K562 (cell line): ENCODE measurements around the gene GNG7. TPM values are rescaled to one million over a fixed set of nuclear protein-coding genes. Genes with fewer than 3 reads are reported as not detected.
A peak's percentile ranks its signal among the peaks of the same experiment; 100 is the strongest.

Source experiments
- DNMT1 ChIP-seq: fragments of 450-650 bp; IDR thresholded peaks from 2 replicates; pipeline ENCODE4 v1.6.1; 2016; ENCODE audit warnings: antibody characterized with exemption, mild to moderate bottlenecking
- ZNF12 ChIP-seq: sonication (generic); formaldehyde crosslinking; IDR thresholded peaks from 2 replicates; pipeline ENCODE4 v1.4.0; 2020; ENCODE audit warnings: mild to moderate bottlenecking, missing genetic modification reagents
- polyA plus RNA-seq, 8 experiments: library from polyadenylated mRNA; depleted of rRNA in 4 of 8; stranded (reverse) in 5 of 8; unstranded in 3 of 8; fragments of >200 nt; fragmentation: Nextera tagmentation in 2 of 8; fragmentation: Illumina TruSeq in 1 of 8; extraction: Ambion mirVana in 2 of 8; extraction: Trizol in 1 of 8; gene quantifications; 2 replicates each; pipeline versions ENCODE4 v1.2.1 to v1.2.3, GENCODE V29; 2011 to 2014; ENCODE audit warnings: inconsistent platforms in 1 of 8, missing spikeins in 1 of 8
- total RNA-seq, 7 experiments: library from RNA; depleted of rRNA in 6 of 7; stranded (reverse); fragments of >200 nt in 6 of 7; fragmentation: Illumina TruSeq in 2 of 7; extraction: Trizol in 2 of 7; gene quantifications; 2 replicates each; pipeline versions ENCODE4 v1.2.1 to v1.2.3, GENCODE V29; 2011 to 2021; ENCODE audit warnings: low replicate concordance in 1 of 7
- TF ChIP-seq, protein P1 (sequence below): fragments of 450-650 bp; IDR thresholded peaks from 2 replicates; pipeline ENCODE4 v1.6.1; 2014; ENCODE audit warnings: low read depth, mild to moderate bottlenecking, moderate library complexity, borderline replicate concordance
- TF ChIP-seq, protein P2 (sequence below): fragments of 450-650 bp; IDR thresholded peaks from 2 replicates; pipeline ENCODE4 v1.6.1; 2016; ENCODE audit warnings: mild to moderate bottlenecking, moderate library complexity
- TF ChIP-seq, protein P3 (sequence below): fragments of 450-650 bp; IDR thresholded peaks from 2 replicates; pipeline ENCODE4 v1.6.1; 2018; ENCODE audit warnings: mild to moderate bottlenecking, low read depth; ENCODE audit not compliant: partially characterized antibody
- TF ChIP-seq, protein P4 (sequence below): sonication (generic); formaldehyde crosslinking; IDR thresholded peaks from 2 replicates; pipeline ENCODE4 v1.8.1; 2023; ENCODE audit warnings: mild to moderate bottlenecking, missing genetic modification reagents
- TF ChIP-seq, protein P5 (sequence below): fragments of 250-450 bp; sonication (Bioruptor Pico); IDR thresholded peaks from 2 replicates; pipeline ENCODE4 v1.5.1; 2021; ENCODE audit warnings: mild to moderate bottlenecking

Gene GNG7
- total and polyA plus RNA-seq, 9 of the 15 experiments (the other 6 are each of a cell fraction or from before 2014, with no cell fraction given): 0.01 to 0.20 (median 0.06) TPM; not detected in 1

DNA sequence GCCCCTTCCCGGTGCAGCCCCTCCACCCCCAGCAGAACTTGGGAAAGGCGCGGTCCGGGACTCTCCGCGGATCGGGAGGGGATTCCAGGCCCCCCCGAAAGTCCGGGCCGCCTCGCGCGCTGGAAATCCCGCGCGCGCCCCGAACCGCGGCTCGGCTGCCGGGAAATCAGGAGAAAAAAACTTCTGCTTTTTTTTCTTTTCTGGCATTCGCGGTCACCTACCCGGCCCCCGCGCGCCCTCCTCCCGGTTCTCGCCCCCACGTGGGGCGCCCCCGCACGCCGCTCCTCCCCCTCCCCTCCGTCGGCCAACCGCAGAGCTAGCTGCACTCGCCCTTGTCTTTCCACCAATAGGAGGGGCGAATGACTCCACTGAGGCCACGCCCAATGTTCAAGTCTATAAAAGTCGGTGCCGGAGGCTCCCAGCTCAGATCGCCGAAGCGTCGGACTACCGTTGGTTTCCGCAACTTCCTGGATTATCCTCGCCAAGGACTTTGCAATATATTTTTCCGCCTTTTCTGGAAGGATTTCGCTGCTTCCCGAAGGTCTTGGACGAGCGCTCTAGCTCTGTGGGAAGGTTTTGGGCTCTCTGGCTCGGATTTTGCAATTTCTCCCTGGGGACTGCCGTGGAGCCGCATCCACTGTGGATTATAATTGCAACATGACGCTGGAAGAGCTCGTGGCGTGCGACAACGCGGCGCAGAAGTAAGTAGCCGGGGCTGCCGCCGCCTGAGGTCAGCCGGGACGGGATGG, 226.6 kb downstream of the GNG7 start, which contains the start of gene GADD45B (continued):
- TF ChIP-seq DNMT1 (0 out of 2 replicates have a peak, but pooled peaks have one; percentile 75), ZNF12 (CRISPR knock-in tag) (peak; percentile 32; the same call in 1 of the 2 replicates)
- TF ChIP-seq, protein P1, sequence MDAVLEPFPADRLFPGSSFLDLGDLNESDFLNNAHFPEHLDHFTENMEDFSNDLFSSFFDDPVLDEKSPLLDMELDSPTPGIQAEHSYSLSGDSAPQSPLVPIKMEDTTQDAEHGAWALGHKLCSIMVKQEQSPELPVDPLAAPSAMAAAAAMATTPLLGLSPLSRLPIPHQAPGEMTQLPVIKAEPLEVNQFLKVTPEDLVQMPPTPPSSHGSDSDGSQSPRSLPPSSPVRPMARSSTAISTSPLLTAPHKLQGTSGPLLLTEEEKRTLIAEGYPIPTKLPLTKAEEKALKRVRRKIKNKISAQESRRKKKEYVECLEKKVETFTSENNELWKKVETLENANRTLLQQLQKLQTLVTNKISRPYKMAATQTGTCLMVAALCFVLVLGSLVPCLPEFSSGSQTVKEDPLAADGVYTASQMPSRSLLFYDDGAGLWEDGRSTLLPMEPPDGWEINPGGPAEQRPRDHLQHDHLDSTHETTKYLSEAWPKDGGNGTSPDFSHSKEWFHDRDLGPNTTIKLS: no peak
- TF ChIP-seq, protein P2, sequence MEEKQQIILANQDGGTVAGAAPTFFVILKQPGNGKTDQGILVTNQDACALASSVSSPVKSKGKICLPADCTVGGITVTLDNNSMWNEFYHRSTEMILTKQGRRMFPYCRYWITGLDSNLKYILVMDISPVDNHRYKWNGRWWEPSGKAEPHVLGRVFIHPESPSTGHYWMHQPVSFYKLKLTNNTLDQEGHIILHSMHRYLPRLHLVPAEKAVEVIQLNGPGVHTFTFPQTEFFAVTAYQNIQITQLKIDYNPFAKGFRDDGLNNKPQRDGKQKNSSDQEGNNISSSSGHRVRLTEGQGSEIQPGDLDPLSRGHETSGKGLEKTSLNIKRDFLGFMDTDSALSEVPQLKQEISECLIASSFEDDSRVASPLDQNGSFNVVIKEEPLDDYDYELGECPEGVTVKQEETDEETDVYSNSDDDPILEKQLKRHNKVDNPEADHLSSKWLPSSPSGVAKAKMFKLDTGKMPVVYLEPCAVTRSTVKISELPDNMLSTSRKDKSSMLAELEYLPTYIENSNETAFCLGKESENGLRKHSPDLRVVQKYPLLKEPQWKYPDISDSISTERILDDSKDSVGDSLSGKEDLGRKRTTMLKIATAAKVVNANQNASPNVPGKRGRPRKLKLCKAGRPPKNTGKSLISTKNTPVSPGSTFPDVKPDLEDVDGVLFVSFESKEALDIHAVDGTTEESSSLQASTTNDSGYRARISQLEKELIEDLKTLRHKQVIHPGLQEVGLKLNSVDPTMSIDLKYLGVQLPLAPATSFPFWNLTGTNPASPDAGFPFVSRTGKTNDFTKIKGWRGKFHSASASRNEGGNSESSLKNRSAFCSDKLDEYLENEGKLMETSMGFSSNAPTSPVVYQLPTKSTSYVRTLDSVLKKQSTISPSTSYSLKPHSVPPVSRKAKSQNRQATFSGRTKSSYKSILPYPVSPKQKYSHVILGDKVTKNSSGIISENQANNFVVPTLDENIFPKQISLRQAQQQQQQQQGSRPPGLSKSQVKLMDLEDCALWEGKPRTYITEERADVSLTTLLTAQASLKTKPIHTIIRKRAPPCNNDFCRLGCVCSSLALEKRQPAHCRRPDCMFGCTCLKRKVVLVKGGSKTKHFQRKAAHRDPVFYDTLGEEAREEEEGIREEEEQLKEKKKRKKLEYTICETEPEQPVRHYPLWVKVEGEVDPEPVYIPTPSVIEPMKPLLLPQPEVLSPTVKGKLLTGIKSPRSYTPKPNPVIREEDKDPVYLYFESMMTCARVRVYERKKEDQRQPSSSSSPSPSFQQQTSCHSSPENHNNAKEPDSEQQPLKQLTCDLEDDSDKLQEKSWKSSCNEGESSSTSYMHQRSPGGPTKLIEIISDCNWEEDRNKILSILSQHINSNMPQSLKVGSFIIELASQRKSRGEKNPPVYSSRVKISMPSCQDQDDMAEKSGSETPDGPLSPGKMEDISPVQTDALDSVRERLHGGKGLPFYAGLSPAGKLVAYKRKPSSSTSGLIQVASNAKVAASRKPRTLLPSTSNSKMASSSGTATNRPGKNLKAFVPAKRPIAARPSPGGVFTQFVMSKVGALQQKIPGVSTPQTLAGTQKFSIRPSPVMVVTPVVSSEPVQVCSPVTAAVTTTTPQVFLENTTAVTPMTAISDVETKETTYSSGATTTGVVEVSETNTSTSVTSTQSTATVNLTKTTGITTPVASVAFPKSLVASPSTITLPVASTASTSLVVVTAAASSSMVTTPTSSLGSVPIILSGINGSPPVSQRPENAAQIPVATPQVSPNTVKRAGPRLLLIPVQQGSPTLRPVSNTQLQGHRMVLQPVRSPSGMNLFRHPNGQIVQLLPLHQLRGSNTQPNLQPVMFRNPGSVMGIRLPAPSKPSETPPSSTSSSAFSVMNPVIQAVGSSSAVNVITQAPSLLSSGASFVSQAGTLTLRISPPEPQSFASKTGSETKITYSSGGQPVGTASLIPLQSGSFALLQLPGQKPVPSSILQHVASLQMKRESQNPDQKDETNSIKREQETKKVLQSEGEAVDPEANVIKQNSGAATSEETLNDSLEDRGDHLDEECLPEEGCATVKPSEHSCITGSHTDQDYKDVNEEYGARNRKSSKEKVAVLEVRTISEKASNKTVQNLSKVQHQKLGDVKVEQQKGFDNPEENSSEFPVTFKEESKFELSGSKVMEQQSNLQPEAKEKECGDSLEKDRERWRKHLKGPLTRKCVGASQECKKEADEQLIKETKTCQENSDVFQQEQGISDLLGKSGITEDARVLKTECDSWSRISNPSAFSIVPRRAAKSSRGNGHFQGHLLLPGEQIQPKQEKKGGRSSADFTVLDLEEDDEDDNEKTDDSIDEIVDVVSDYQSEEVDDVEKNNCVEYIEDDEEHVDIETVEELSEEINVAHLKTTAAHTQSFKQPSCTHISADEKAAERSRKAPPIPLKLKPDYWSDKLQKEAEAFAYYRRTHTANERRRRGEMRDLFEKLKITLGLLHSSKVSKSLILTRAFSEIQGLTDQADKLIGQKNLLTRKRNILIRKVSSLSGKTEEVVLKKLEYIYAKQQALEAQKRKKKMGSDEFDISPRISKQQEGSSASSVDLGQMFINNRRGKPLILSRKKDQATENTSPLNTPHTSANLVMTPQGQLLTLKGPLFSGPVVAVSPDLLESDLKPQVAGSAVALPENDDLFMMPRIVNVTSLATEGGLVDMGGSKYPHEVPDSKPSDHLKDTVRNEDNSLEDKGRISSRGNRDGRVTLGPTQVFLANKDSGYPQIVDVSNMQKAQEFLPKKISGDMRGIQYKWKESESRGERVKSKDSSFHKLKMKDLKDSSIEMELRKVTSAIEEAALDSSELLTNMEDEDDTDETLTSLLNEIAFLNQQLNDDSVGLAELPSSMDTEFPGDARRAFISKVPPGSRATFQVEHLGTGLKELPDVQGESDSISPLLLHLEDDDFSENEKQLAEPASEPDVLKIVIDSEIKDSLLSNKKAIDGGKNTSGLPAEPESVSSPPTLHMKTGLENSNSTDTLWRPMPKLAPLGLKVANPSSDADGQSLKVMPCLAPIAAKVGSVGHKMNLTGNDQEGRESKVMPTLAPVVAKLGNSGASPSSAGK: peak; percentile 36; the same call in 1 of the 2 replicates
- TF ChIP-seq, protein P3, sequence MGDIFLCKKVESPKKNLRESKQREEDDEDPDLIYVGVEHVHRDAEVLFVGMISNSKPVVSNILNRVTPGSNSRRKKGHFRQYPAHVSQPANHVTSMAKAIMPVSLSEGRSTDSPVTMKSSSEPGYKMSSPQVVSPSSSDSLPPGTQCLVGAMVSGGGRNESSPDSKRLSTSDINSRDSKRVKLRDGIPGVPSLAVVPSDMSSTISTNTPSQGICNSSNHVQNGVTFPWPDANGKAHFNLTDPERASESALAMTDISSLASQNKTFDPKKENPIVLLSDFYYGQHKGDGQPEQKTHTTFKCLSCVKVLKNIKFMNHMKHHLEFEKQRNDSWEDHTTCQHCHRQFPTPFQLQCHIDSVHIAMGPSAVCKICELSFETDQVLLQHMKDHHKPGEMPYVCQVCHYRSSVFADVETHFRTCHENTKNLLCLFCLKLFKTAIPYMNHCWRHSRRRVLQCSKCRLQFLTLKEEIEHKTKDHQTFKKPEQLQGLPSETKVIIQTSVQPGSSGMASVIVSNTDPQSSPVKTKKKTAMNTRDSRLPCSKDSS: no peak
- TF ChIP-seq, protein P4, sequence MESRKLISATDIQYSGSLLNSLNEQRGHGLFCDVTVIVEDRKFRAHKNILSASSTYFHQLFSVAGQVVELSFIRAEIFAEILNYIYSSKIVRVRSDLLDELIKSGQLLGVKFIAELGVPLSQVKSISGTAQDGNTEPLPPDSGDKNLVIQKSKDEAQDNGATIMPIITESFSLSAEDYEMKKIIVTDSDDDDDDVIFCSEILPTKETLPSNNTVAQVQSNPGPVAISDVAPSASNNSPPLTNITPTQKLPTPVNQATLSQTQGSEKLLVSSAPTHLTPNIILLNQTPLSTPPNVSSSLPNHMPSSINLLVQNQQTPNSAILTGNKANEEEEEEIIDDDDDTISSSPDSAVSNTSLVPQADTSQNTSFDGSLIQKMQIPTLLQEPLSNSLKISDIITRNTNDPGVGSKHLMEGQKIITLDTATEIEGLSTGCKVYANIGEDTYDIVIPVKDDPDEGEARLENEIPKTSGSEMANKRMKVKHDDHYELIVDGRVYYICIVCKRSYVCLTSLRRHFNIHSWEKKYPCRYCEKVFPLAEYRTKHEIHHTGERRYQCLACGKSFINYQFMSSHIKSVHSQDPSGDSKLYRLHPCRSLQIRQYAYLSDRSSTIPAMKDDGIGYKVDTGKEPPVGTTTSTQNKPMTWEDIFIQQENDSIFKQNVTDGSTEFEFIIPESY (CRISPR knock-in tag): no peak
- TF ChIP-seq, protein P5, sequence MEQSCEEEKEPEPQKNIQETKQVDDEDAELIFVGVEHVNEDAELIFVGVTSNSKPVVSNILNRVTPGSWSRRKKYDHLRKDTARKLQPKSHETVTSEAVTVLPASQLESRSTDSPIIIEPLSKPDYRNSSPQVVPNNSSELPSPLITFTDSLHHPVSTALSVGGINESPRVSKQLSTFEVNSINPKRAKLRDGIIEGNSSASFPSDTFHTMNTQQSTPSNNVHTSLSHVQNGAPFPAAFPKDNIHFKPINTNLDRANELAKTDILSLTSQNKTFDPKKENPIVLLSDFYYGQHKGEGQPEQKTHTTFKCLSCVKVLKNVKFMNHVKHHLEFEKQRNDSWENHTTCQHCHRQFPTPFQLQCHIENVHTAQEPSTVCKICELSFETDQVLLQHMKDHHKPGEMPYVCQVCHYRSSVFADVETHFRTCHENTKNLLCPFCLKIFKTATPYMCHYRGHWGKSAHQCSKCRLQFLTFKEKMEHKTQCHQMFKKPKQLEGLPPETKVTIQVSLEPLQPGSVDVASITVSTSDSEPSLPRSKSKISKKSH (CRISPR knock-in tag): no peak
